ENCODE measurements around the gene TMEM120A.

TMEM120A gene

GRCh38 chr7:75991531-75992082, 2.8 kb downstream of the TMEM120A start:
- ATAC-seq, result no peak
- TF ChIP-seq CSDC2 (CRISPR knock-in tag; IDR thresholded peaks at IDR 0.05), result no peak
- no peak for TF ChIP-seq ZFP3 (CRISPR knock-in tag; IDR thresholded peaks at IDR 0.05)
- no peak for TF ChIP-seq TCF4 (CRISPR knock-in tag; IDR thresholded peaks at IDR 0.05; ENCODE audit: borderline replicate concordance)
- no peak for TF ChIP-seq ESRRG (CRISPR knock-in tag; IDR thresholded peaks at IDR 0.05)
- no peak for TF ChIP-seq TOX (CRISPR knock-in tag; IDR thresholded peaks at IDR 0.05; ENCODE audit: borderline replicate concordance)
- no peak for TF ChIP-seq OSR1 (CRISPR knock-in tag; IDR thresholded peaks at IDR 0.05)
- no peak for TF ChIP-seq ZNF8 (CRISPR knock-in tag; IDR thresholded peaks at IDR 0.05)
- no peak for TF ChIP-seq TSHZ2 (CRISPR knock-in tag; IDR thresholded peaks at IDR 0.05)
- TF ChIP-seq ZFP30 (CRISPR knock-in tag; IDR thresholded peaks at IDR 0.05), result no peak
- no peak for TF ChIP-seq GLIS3 (CRISPR knock-in tag; IDR thresholded peaks at IDR 0.05)
- no peak for TF ChIP-seq RARB (CRISPR knock-in tag; IDR thresholded peaks at IDR 0.05)
- no peak for TF ChIP-seq PPARA (CRISPR knock-in tag; IDR thresholded peaks at IDR 0.05; ENCODE audit: borderline replicate concordance)
- no peak for TF ChIP-seq ZC3H10 (CRISPR knock-in tag; IDR thresholded peaks at IDR 0.05)

DNA sequence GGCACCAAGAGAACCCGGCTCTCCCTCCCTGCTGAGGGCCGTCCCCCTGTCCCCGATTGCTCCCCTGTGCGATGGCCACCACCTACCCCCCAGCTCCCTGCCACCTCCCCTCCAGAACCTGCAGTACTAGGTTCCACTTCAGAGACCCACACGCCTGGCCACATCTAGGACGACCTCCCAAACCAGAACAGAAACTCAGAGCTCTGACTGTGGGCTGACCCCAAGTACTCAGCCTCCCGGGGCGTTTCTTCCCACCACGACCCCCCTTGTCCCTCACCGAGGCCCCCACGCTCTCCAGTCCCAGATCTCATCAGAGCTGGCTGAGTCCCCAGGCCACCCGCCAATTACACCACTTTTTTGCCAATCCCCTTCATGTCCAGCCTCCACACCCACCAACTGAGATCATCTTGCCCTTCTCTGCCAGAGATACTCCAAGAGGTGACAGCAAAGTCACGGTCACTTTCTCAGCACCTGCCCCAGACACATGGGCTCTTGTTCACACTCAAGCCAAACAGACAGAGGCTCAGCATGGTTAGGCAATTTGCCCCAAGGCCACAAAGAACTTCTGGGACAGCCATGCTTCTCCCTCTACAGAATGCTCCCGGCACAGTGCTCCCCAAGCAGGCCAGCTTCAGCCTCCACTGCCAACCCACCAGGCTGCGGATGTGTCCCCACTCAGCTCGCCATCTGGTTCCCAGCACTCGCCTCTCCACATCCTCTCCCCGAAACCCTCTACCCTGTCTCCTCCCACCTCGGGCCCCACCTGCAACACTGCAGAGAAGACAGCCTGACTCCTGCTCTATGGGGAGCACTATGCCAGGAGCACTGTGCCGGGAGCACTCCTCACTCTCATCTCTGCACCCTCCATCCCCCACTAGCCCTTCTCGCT, 4.7 kb downstream of the TMEM120A start:
- ATAC-seq, result no peak
- no peak for TF ChIP-seq TOX (CRISPR knock-in tag; IDR thresholded peaks at IDR 0.05; ENCODE audit: borderline replicate concordance)
- no peak for TF ChIP-seq ZNF565 (CRISPR knock-in tag; conservative IDR thresholded peaks at IDR 0.05; ENCODE audit: low read depth)
- no peak for TF ChIP-seq ZNF8 (CRISPR knock-in tag; IDR thresholded peaks at IDR 0.05)
- no peak for TF ChIP-seq BACH2 (CRISPR knock-in tag; IDR thresholded peaks at IDR 0.05; ENCODE audit: borderline replicate concordance)
- no peak for TF ChIP-seq SNAI2 (CRISPR knock-in tag; IDR thresholded peaks at IDR 0.05)
- no peak for TF ChIP-seq ISL1 (CRISPR knock-in tag; IDR thresholded peaks at IDR 0.05)
- no peak for TF ChIP-seq CSDC2 (CRISPR knock-in tag; IDR thresholded peaks at IDR 0.05)
- TF ChIP-seq ZC3H10 (CRISPR knock-in tag; IDR thresholded peaks at IDR 0.05), result no peak
- TF ChIP-seq ARNTL (CRISPR knock-in tag; IDR thresholded peaks at IDR 0.05; ENCODE audit: borderline replicate concordance, low read depth), result no peak
- no peak for TF ChIP-seq ESRRG (CRISPR knock-in tag; IDR thresholded peaks at IDR 0.05)
- TF ChIP-seq ZFP30 (CRISPR knock-in tag; IDR thresholded peaks at IDR 0.05), result no peak
- no peak for TF ChIP-seq CREB5 (CRISPR knock-in tag; IDR thresholded peaks at IDR 0.05; ENCODE audit: low read depth)
- no peak for TF ChIP-seq OSR1 (CRISPR knock-in tag; IDR thresholded peaks at IDR 0.05)
- no peak for TF ChIP-seq POU6F1 (CRISPR knock-in tag; IDR thresholded peaks at IDR 0.05; ENCODE audit: borderline replicate concordance, low read depth)

- no peak for ATAC-seq
- TF ChIP-seq CSDC2 (CRISPR knock-in tag; IDR thresholded peaks at IDR 0.05) (no peak), TSHZ2 (CRISPR knock-in tag; IDR thresholded peaks at IDR 0.05) (no peak), RARB (CRISPR knock-in tag; IDR thresholded peaks at IDR 0.05) (no peak), ZNF8 (CRISPR knock-in tag; IDR thresholded peaks at IDR 0.05) (no peak), ZFP30 (CRISPR knock-in tag; IDR thresholded peaks at IDR 0.05) (no peak), OSR1 (CRISPR knock-in tag; IDR thresholded peaks at IDR 0.05) (no peak), ZC3H10 (CRISPR knock-in tag; IDR thresholded peaks at IDR 0.05) (no peak), SNAI2 (CRISPR knock-in tag; IDR thresholded peaks at IDR 0.05) (no peak), CSRNP3 (CRISPR knock-in tag; IDR thresholded peaks at IDR 0.05) (no peak), TOX (CRISPR knock-in tag; IDR thresholded peaks at IDR 0.05; ENCODE audit: borderline replicate concordance) (no peak)
- TF ChIP-seq, protein P1, sequence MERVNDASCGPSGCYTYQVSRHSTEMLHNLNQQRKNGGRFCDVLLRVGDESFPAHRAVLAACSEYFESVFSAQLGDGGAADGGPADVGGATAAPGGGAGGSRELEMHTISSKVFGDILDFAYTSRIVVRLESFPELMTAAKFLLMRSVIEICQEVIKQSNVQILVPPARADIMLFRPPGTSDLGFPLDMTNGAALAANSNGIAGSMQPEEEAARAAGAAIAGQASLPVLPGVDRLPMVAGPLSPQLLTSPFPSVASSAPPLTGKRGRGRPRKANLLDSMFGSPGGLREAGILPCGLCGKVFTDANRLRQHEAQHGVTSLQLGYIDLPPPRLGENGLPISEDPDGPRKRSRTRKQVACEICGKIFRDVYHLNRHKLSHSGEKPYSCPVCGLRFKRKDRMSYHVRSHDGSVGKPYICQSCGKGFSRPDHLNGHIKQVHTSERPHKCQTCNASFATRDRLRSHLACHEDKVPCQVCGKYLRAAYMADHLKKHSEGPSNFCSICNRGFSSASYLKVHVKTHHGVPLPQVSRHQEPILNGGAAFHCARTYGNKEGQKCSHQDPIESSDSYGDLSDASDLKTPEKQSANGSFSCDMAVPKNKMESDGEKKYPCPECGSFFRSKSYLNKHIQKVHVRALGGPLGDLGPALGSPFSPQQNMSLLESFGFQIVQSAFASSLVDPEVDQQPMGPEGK (CRISPR knock-in tag; IDR thresholded peaks at IDR 0.05; ENCODE audit: borderline replicate concordance), result no peak
Measured at GRCh38 chr7:75988568-75989499, 5.6 kb downstream of the TMEM120A start.

Data from SK-N-SH treated with all-trans-retinoic acid at 6 μM for 48 hours (cell line).